ENCODE data around the gene MAFB. TPM values are rescaled to one million over a fixed set of nuclear protein-coding genes. Genes with fewer than 3 reads are reported as not detected.

MAFB gene
- total RNA-seq, 1 experiment from 2014 or later = 57.0 TPM

GRCh38 chr20:40667503-40667902 lies 21.5 kb downstream of the MAFB start:
- POLR2A ChIA-PET (ENCODE audit: low non-redundant PET) = no interaction called here
- CTCF ChIA-PET = no interaction called here
- intact Hi-C loops (cut with micrococcal nuclease; ENCODE audit: unreplicated experiment) = no loop called here
- no peak for DNase-seq (ENCODE audit: low spot score)
- no peak overlapping the region for H3K4me3 ChIP-seq (ENCODE audit: low read depth, low read length, poor library complexity, severe bottlenecking)
- no peaks in the 10 kb centered on the region for H3K4me1 ChIP-seq (ENCODE audit: insufficient read depth, low read length, poor library complexity, severe bottlenecking)
- H3K9me3 ChIP-seq (ENCODE audit: low read depth, low read length, poor library complexity, severe bottlenecking) = no peaks in the 10 kb centered on the region
- TF ChIP-seq CTCF (conservative IDR thresholded peaks at IDR 0.05; ENCODE audit: low read depth, low read length) = no peak
- TF ChIP-seq EZH2 (IDR thresholded peaks at IDR 0.05; ENCODE audit: borderline replicate concordance, low read depth, low read length, poor library complexity, severe bottlenecking) = no peak
- H3K27me3 ChIP-seq (replicated peaks; ENCODE audit: insufficient read depth, low read depth, low read length, poor library complexity) = no peaks in the 10 kb centered on the region
- H3K27ac ChIP-seq (ENCODE audit: low read depth, low read length, poor library complexity, severe bottlenecking) = no peak overlapping the region
- BruUV-seq (replicated peaks) = no TSS peak
- no peaks in the 10 kb centered on the region for H3K36me3 ChIP-seq (ENCODE audit: insufficient read depth, low read length, poor library complexity, severe bottlenecking)

GRCh38 chr20:40666336-40666735 lies 22.7 kb downstream of the MAFB start:
- H3K4me1 ChIP-seq (ENCODE audit: insufficient read depth, low read length, poor library complexity, severe bottlenecking) = no peaks in the 10 kb centered on the region
- no peak overlapping the region for H3K4me3 ChIP-seq (ENCODE audit: low read depth, low read length, poor library complexity, severe bottlenecking)
- H3K9me3 ChIP-seq (ENCODE audit: low read depth, low read length, poor library complexity, severe bottlenecking) = no peaks in the 10 kb centered on the region
- H3K27me3 ChIP-seq (replicated peaks; ENCODE audit: insufficient read depth, low read depth, low read length, poor library complexity) = no peaks in the 10 kb centered on the region
- intact Hi-C loops (cut with micrococcal nuclease; ENCODE audit: unreplicated experiment) = no loop called here
- POLR2A ChIA-PET (ENCODE audit: low non-redundant PET) = no interaction called here
- DNase-seq (ENCODE audit: low spot score) = no peak
- TF ChIP-seq EZH2 (IDR thresholded peaks at IDR 0.05; ENCODE audit: borderline replicate concordance, low read depth, low read length, poor library complexity, severe bottlenecking) (no peak), CTCF (conservative IDR thresholded peaks at IDR 0.05; ENCODE audit: low read depth, low read length) (no peak)
- no peak overlapping the region for H3K27ac ChIP-seq (ENCODE audit: low read depth, low read length, poor library complexity, severe bottlenecking)
- BruUV-seq (replicated peaks) = no TSS peak
- H3K36me3 ChIP-seq (ENCODE audit: insufficient read depth, low read length, poor library complexity, severe bottlenecking) = no peaks in the 10 kb centered on the region
- CTCF ChIA-PET = no interaction called here

- BruUV-seq (replicated peaks) = no TSS peak
- no peaks in the 10 kb centered on the region for H3K27me3 ChIP-seq (replicated peaks; ENCODE audit: insufficient read depth, low read depth, low read length, poor library complexity)
- H3K27ac ChIP-seq (ENCODE audit: low read depth, low read length, poor library complexity, severe bottlenecking) = no peak overlapping the region
- TF ChIP-seq EZH2 (IDR thresholded peaks at IDR 0.05; ENCODE audit: borderline replicate concordance, low read depth, low read length, poor library complexity, severe bottlenecking) (no peak), CTCF (conservative IDR thresholded peaks at IDR 0.05; ENCODE audit: low read depth, low read length) (no peak)
- H3K4me1 ChIP-seq (ENCODE audit: insufficient read depth, low read length, poor library complexity, severe bottlenecking) = no peaks in the 10 kb centered on the region
- DNase-seq (ENCODE audit: low spot score) = no peak
- no peaks in the 10 kb centered on the region for H3K9me3 ChIP-seq (ENCODE audit: low read depth, low read length, poor library complexity, severe bottlenecking)
- H3K4me3 ChIP-seq (ENCODE audit: low read depth, low read length, poor library complexity, severe bottlenecking) = no peak overlapping the region
- H3K36me3 ChIP-seq (ENCODE audit: insufficient read depth, low read length, poor library complexity, severe bottlenecking) = no peaks in the 10 kb centered on the region
- CTCF ChIA-PET = no interaction called here
- intact Hi-C loops (cut with micrococcal nuclease; ENCODE audit: unreplicated experiment) = no loop called here
- POLR2A ChIA-PET (ENCODE audit: low non-redundant PET) = no interaction called here
These were observed 24.1 kb downstream of the MAFB start for GRCh38 chr20:40664891-40665290.

Data from A673 (cell line).